Fibroblast of lung (primary cell): ENCODE data around the gene NTN4.

Source experiments
- EZH2 ChIP-seq: IDR thresholded peaks from 2 replicates; pipeline ENCODE4 v1.5.1; 2012; ENCODE audit warnings: low read length, control low read depth, mild to moderate bottlenecking; ENCODE audit errors: missing control alignments
- TF ChIP-seq, protein P1 (sequence below), 2 donors: IDR thresholded peaks in 1 of 2; conservative IDR thresholded peaks in 1 of 2; 1 replicate in 1 of 2; 2 replicates in 1 of 2; pipeline ENCODE4 v1.5.1; 2011 to 2012; ENCODE audit warnings: low read length in 2 of 2, control low read depth in 1 of 2, inconsistent platforms in 1 of 2, low read depth in 1 of 2, mild to moderate bottlenecking in 1 of 2

- TF ChIP-seq, protein P1, sequence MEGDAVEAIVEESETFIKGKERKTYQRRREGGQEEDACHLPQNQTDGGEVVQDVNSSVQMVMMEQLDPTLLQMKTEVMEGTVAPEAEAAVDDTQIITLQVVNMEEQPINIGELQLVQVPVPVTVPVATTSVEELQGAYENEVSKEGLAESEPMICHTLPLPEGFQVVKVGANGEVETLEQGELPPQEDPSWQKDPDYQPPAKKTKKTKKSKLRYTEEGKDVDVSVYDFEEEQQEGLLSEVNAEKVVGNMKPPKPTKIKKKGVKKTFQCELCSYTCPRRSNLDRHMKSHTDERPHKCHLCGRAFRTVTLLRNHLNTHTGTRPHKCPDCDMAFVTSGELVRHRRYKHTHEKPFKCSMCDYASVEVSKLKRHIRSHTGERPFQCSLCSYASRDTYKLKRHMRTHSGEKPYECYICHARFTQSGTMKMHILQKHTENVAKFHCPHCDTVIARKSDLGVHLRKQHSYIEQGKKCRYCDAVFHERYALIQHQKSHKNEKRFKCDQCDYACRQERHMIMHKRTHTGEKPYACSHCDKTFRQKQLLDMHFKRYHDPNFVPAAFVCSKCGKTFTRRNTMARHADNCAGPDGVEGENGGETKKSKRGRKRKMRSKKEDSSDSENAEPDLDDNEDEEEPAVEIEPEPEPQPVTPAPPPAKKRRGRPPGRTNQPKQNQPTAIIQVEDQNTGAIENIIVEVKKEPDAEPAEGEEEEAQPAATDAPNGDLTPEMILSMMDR (conservative IDR thresholded peaks at IDR 0.05 in 1 of 2, IDR thresholded peaks at IDR 0.05 in 1 of 2; ENCODE audit: low read depth in 1 of 2, low read length in 2 of 2) = no peak
- TF ChIP-seq EZH2 = no peak
These were observed 86.6 kb downstream of the NTN4 start for GRCh38 chr12:95703986-95704385.
